GM19328 (cell line): ENCODE results near the gene CCL1.
"Not testable (repeated sequence)": the region's sequence is repeated elsewhere in the genome, so short reads cannot be mapped to it uniquely, and the experiment has no call there.

Source experiments
- ATAC-seq: cut with Tn5 transposase; IDR thresholded peaks from one replicate; pipeline ENCODE4 v1.9.1; 2021; ENCODE audit warnings: mild to moderate bottlenecking, moderate library complexity; ENCODE audit not compliant: unreplicated experiment

Gene CCL1

DNA sequence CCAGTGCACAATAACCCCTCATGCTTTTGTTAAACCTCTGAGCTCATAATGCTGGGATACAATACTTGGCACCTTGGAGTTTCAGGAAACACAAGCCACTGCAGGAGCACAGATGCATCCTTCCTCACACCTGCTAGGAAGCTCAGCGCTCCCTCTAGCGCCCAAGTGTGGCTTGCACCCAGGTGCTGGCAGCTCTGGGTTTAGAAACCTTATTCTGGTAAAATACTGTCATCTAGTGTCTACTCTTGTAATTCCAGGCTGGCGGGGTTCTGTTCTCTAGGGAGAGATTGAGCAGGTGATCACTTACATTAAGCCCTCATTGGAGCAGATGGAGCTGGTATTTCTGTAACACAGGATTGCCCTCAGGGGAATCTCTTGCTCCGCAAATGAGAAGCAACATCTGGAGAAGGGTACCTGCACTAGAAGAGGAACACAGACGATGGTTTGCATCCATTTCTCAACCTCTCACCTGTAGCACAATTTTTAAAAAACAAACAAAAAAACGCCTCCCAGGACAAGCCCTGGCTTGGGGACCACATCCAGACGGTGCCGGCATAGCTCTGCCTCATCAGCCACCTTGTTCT is 1.5 kb downstream of the CCL1 start:
- no peak for ATAC-seq

- ATAC-seq: no peak
Measured at GRCh38 chr17:34360601-34361270, 2.3 kb downstream of the CCL1 start.

- no peak for ATAC-seq
Measured at GRCh38 chr17:34358631-34359030, 4.4 kb downstream of the CCL1 start.

GRCh38 chr17:34357398-34357797 is 5.6 kb downstream of the CCL1 start:
- ATAC-seq: no peak

- ATAC-seq: no peak
Measured at GRCh38 chr17:34356194-34356593, 6.8 kb downstream of the CCL1 start, which contains the start of gene CCL13. CCL13 (plus strand) TSS chr17:34356480; CDS start chr17:34356527, 47 bp downstream.

DNA sequence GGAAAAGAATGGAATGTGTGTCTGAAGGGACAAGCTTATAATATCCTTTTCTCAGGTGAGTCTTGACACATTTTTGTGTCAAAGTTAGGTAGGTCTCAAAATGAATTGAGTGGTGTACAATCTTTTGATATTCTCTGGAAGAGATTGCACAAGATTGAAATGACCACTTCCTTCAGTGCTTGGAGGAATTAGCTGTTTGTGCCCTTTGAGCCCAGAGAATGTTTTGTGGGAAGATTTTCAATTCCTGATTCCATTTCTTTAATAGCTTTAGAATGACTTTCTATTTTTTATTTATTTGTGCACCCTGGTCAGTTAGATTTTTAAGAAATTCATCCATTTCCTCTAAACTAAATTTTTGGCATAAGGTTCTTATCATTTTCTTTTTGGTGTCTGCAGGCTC is 8.4 kb downstream of the CCL1 start:
- ATAC-seq: no peak

- ATAC-seq: no peak
Measured at GRCh38 chr17:34352191-34352590, 10.8 kb downstream of the CCL1 start.

DNA sequence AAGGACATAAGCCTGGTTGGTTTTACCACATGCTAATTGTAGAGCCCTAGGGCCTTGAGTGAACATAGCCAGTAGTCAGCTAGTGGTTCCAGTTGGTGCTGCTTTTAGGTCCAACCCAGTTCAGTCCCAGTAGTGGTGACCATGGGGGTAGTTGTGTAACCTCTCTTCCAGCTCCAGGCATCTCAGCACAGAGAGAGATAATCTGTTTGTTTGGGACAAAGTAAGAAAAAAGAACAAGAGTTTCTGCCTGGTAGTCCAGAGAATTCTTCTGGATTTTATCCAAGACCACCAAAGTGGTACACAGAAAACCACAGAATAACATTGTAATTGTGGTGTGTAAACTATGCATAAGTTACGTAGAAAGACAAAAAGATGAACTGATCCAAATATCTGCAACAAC is 11.9 kb downstream of the CCL1 start:
- no peak for ATAC-seq

DNA sequence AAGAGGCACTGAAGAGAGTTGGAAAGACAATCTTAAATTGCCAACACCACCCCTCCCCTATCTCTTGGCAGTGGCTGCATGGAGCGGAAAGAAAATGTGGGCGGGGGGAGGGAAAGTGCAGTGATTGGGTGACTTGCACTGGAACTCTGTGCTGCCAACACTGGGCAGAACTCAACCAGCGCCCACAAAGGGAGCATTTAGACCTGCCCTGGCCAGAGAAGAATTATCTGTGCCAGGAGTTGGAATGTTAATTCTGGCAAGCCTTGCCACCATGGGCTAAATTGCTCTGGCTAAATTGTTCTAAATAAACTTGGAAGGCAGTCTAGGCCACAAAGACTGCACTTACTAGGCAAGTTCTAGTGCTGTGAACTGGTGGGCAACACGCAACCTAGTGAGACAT is 13.3 kb downstream of the CCL1 start:
- ATAC-seq: no peak

DNA sequence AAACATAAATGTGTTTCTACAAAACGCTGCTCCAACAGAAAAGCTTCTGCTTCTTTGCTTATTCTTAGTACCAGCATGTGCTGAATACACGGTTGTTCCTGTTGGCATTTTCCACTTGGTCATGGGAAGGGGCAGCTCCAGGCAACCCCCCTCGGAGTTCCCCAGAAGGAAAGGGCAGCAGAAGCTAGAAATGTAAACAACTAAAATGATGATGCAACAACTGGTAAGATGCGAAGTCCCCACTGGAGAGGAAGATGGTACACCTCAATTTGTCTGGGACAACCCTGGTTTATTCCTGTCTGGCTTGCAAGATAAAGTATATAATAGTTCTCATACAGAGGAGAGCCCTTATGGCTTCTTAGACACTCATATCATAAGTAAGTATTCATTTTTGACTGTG is 16.0 kb downstream of the CCL1 start:
- ATAC-seq: no peak

DNA sequence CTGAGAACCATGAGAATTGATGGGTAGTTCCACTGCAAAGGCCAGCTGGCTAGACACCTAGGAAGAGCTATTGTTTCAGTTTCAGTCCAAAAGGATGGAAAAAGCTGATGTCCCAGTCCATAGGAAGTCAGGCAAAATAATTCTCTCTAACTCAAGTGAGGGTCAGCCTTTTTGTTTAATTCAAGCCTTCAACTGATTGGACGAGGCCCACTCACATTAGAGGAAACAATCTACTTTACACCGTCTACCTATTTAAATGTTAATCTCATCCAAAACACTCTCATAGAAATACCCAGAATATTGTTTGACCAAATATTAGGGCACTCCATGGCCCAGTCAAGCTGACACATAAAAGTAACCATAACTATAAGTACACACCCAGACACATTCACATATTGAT is 21.1 kb downstream of the CCL1 start:
- ATAC-seq: no peak

GRCh38 chr17:34339138-34339770 is 23.8 kb downstream of the CCL1 start:
- no peak for ATAC-seq

DNA sequence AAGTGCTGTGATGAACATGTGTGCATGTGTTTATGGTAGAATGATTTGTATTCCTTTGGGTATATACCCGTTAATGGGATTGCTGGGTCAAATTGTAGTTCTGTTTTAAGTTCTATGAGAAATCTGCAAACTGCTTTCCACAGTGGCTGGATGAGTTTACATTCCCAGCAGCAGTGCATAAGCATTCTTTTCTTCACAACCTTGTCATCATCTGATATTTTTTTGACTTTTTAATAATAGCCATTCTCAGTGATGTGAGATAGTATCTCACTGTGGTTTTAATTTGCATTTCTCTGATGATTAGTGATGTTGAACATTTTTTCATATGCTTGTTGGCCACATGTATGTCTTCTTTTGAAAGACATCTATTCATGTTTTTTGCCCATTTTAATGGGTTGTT is 25.3 kb downstream of the CCL1 start:
- ATAC-seq: no peak

GRCh38 chr17:34327580-34327979 is 35.5 kb downstream of the CCL1 start:
- ATAC-seq: not testable (repeated sequence)

DNA sequence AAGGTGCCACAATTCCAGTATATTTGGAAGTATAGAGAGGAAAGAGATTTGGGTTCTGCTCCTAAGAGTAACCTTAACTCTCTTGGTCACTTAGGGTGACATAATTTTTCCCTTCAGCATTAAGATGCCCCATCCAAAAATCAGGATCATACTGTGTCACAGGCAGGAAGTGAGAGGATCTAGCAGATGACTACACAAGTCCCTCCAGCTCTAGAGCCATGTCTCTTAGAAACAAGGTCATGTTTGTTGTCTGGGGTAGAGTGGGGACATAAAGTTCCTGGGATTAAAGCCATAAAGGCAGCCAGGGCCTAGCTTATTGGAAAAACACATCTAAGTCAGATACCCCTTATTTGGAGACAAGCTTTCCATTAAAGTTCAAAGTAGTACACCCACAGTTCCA is 41.1 kb downstream of the CCL1 start:
- no peak for ATAC-seq

GRCh38 chr17:34319039-34319483 is 44.0 kb downstream of the CCL1 start, which contains the start of gene CCL8:
CCL8 (plus strand) TSS chr17:34319435; CDS start chr17:34319502, 67 bp downstream.
- no peak for ATAC-seq

DNA sequence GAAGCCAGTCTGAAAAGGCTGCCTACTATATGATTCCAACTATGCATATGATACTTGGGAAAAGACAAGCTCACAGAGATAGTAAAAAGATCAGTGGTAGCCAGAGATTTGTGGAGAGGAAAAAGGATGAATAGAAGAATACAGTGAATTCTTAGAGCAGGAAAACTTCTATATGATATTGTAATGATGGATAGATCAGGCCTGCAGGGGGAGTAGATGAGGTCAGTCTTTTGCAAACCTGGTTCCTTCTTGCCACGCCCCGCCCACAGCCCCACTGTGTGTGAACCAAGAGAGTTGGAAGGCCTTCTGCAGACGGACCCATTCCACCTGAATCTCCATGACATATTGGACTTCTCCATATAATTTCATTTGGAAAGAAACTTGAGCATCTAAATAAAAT is 44.6 kb downstream of the CCL1 start:
- ATAC-seq: no peak

- no peak for ATAC-seq
Measured at GRCh38 chr17:34314279-34314678, 48.8 kb downstream of the CCL1 start.

GRCh38 chr17:34313164-34313563 is 49.9 kb downstream of the CCL1 start:
- ATAC-seq: no peak

- ATAC-seq: no peak
Measured at GRCh38 chr17:34312080-34312479, 51.0 kb downstream of the CCL1 start.

- ATAC-seq: no peak
Measured at GRCh38 chr17:34311291-34311690, 51.7 kb downstream of the CCL1 start.
